Left cardiac atrium (tissue), 4 donors: ENCODE measurements around the gene UBE2D1. TPM values are rescaled to one million over a fixed set of nuclear protein-coding genes. Genes with fewer than 3 reads are reported as not detected.
A peak's percentile ranks its signal among the peaks of the same experiment; 100 is the strongest.
"Not testable (repeated sequence)": the region's sequence is repeated elsewhere in the genome, so short reads cannot be mapped to it uniquely, and the experiment has no call there.

ENCODE experiments used
- ATAC-seq, 2 donors: fragments of 200-7000 bp; cut with Tn5 transposase; one replicate each; pipeline ENCODE4 v1.9.1; 2020; ENCODE audit warnings: mild to moderate bottlenecking in 2 of 2, moderate library complexity in 2 of 2
- DNase-seq: peaks from one replicate; pipeline ENCODE4 v3.0.0-alpha.2; 2020
- intact Hi-C, 2 donors: fragments of 100-400 bp; cut with DNase I; formaldehyde crosslinking; loops; one replicate each; pipeline versions ENCODE4 v1.14.1 to v1.15.1; 2022 to 2023
- total RNA-seq, 2 donors: library from RNA; stranded (reverse); fragmentation: NEBNext Ultra II Directional; extraction: Animal tissue kit (Norgen Biotek cat#: 25700); gene quantifications; one replicate each; pipeline ENCODE4 v1.2.1, GENCODE V29; 2021
- donor health status: DM: no; HTN: yes; CAD: no.
- donor health status: DM: no; HTN: yes; CAD: no; lungs with severe emphysema.
- donor health status: DM: yes; HTN: yes; CAD: no.
- donor health status: Dilated cardiomyopathy.

UBE2D1 gene
- total RNA-seq, 2 donors from 2014 or later: 27.8 to 31.3 TPM

DNA sequence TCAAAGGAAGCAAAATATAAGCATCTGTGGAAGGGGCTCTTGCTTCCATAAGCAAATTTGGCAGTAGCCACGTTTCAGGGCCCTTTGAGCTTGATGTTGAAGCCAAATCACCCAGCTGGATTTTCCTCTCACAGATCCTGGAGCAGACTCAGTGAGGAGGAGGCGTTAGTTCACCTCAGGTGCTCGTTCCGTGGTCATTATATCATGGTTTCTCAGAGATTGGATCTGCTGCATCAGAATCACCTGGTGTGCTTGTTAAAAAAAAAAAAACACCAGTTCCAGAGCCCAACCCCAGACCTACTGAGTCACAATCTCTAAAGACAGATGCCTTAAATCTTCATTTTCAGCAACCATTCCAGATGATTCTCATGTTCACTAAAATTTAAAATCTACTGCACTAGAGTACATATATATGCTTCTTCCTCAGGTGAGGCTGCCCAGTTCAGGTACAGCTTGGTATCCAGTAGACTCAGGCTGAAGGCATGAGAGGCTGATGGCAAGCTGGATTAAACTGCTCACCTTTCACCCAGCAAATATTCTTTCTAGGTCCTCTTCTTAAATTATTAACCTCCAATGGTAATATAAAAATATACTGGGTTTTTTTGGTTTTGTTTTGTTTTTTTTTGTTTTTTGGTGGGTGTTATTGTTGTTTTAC is 75.3 kb downstream of the UBE2D1 start:
- ATAC-seq (no peak), DNase-seq (no peak)
- intact Hi-C loops: no loop called here

DNA sequence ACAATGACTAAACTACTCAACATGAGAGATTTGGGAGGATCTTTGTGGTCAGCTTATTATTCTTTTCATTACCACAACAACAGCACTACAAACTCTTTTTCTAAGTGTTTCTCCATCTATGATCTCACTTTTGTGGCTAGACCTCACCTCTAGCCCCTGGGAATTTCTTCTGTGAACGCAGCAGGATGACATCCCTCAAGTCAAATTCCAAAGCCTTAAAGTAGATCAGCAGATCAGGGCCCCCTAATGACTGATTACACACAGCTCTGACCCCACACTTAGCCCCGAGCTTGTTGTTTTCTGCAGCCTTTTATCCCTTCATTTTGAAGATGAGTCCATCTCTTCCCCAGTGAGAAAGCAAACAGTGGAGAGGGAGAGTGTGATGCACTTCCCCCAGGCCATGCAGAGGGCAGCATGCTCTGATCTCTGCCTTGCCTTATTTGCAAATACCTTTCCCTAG is 77.7 kb downstream of the UBE2D1 start:
- no peak for ATAC-seq

DNA sequence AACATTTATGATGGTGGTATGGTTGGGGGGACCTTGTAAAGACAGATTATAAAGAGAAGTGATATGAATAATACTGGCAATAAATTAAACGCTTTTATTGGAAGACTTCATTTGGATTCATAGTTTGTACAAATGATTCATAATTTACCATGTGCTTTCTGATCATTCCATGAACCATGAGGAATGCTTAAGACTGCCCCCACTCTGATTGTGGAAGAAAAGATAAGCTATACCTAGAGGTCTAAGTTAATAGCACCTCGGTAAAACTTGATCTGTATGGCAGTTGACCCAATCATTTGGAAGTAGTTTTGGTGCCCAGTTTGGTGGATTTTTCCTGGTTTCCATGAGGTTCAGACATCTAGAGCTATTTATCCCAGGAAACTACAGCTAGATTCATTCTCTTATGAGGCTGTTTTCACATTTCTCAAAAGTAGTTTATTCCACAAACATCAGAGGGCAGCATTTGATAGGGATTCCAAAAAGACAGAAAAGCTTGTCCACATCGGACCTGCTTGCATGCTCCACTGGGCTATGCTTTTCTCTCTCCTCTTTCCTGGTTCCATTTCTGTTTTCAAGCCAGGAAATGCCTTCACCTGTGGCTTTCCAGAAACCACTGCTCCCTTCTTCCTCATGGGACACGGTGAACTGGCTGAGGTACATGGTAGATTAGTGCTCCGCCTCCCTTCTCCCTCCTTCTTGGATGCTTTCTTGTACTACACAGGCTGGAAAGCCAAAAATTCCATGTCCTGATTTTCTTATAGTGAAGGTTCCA is 79.7 kb downstream of the UBE2D1 start:
- intact Hi-C loops: no loop called here
- no peak for DNase-seq

More for the DNA sequence above, 77.7 kb downstream of the UBE2D1 start:
- DNase-seq: no peak
- intact Hi-C loops: no loop called here

DNA sequence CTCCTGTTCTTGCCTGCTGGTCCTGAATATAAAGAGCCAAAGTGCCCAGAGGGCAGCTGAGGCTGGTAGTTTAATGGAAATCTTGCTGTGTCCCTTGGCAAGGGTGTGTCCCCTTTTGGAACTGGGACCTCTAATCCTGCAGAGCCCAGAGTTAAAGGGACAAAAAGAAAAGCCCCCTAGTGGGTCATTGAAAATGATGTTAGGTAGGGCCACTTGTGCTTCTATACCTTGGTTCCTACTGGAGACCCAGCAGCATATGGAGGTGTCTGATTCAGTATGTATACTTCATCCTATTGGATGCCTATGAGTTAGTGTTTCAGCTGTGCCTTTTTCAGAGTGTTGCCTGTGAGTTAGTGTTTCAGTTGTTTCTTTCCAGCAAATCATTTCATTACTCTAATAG is 81.0 kb downstream of the UBE2D1 start:
- no peak for DNase-seq
- no peak for ATAC-seq
- intact Hi-C loops: no loop called here

More for the DNA sequence above, 79.7 kb downstream of the UBE2D1 start:
- peak; percentile 84 to 85 for ATAC-seq

DNA sequence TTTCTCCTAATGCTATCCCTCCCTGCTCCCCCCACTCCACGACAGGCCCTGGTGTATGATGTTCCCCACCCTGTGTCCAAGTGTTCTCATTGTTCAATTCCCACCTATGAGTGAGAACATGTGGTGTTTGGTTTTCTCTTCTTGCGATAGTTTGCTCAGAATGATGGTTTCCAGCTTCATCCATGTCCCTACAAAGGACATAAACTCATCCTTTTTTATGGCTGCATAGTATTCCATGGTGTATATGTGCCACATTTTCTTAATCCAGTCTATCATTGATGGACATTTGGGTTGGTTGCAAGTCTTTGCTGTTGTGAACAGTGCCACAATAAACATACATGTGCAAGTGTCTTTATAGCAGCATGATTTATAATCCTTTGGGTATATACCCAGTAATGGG is 83.1 kb downstream of the UBE2D1 start:
- ATAC-seq, DNase-seq, intact Hi-C loops: not testable (repeated sequence)

Other genes starting within 250 kb of the UBE2D1 start
- 1 to 10 TPM; 2.7 to 3.1 TPM for gene IPMK, start 67.1 kb upstream of the UBE2D1 start, total RNA-seq
- gene CISD1, start 65.8 kb upstream of the UBE2D1 start, total RNA-seq: 100 to 1,000 TPM; 133 to 135 TPM
- gene TFAM, start 50.4 kb downstream of the UBE2D1 start, total RNA-seq: 10 to 100 TPM; 32.2 to 32.6 TPM
- 10 to 100 TPM; 13.0 to 14.2 TPM for gene BICC1, start 177.9 kb downstream of the UBE2D1 start, total RNA-seq